Stimulated activated CD8-positive, alpha-beta memory T cell treated with anti-CD3 and anti-CD28 coated beads, Interleukin-12 subunit alpha, Interleukin-12 subunit beta, amount 100 ng/mL, for 24 hours (primary cell): ENCODE data around the gene CDCA7L.

ENCODE experiments used
- DNase-seq: peaks from one replicate; pipeline ENCODE4 v3.0.0-alpha.2; 2020; ENCODE audit errors: extremely low read depth

CDCA7L gene, protein sequence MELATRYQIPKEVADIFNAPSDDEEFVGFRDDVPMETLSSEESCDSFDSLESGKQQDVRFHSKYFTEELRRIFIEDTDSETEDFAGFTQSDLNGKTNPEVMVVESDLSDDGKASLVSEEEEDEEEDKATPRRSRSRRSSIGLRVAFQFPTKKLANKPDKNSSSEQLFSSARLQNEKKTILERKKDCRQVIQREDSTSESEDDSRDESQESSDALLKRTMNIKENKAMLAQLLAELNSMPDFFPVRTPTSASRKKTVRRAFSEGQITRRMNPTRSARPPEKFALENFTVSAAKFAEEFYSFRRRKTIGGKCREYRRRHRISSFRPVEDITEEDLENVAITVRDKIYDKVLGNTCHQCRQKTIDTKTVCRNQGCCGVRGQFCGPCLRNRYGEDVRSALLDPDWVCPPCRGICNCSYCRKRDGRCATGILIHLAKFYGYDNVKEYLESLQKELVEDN

DNA sequence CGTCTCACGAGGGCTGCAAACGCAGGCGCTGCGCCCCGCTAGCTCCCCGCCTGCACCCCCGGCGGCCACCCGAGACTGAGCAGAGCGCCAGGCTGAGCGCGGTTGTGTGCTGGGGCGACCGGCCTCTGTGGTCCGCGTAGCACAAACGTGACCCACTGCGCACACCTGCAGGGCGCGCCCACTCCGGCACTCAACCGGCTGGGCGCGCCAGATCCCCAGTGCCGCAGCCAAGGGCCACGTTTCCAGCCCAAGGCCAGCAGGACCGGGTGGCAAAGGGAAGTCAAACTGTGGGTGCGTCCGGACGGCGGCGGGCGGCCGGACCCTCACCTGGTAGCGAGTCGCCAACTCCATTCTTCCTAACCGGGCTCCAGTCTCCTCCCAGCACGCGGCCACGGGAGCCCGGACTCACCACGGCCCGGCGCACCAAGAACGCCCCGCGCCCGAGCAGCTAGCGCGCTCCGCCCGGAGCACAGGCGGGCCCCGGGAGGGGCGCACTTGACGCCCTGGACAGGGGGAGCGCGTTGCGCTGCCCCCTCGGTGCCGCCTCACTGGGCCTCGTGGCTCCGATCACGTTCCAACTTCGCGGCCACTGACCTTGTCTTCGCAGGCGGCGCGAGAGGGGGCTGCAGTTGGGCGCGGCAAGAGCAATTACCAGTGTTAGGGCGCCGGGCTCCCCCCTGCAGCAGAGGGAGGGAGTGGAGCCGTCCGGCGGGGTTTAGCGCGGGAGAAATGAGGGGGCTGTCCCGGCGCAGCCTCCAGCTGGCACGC lies at the start of gene CDCA7L:
Gene CDCA7L (minus strand): TSS at position 446 of the 768 bp plus-strand sequence. CDS start 95 bp downstream, at position 351.
- DNase-seq = peak; percentile 36

- DNase-seq = no peak
Measured at GRCh38 chr7:21986096-21986495, 40.4 kb upstream of the CDCA7L start.

DNA sequence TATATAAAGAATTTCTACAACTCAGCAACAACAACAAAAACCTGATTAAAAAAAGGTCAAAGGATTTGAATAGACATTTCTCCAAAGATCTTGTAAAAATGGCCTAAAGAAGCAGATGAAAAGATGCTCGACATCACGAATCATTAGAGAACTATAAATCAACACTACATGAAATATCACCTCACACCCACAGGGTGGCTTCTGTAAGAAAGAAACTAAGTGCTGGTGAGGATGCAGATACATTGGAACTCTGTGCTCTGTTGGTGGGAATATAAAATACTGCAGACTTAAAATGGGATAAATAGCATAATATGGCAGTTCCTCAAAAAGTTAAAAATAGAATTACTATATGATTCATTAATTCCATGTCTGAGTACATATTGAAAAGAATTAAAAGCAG lies 38.3 kb upstream of the CDCA7L start:
- no peak for DNase-seq

- no peak for DNase-seq
Measured at GRCh38 chr7:21983056-21983455, 37.4 kb upstream of the CDCA7L start.

- DNase-seq = no peak
Measured at GRCh38 chr7:21981524-21981923, 35.8 kb upstream of the CDCA7L start.

GRCh38 chr7:21980926-21981500 lies 35.3 kb upstream of the CDCA7L start:
- DNase-seq = no peak

DNA sequence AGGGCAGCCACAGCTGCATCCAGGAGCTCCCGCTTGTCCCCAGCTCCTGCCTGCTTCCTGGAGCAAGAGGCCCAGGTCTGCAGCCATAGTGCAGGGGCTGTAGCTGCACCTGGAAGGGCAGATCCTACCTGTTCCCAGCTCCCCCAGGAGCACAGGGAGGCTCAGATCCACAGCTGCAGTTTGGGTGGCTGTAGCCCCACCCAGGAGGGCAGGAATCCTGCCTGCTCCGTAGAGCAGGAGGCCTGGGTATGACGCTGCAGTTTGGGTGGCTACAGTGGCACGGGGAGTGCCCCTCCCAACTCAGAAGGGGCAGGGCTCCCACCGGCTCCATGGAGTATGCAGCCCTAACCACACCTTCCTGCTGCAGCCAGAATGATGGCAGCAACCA lies 26.7 kb upstream of the CDCA7L start:
- no peak for DNase-seq

GRCh38 chr7:21971780-21972396 lies 26.2 kb upstream of the CDCA7L start:
- DNase-seq = no peak

GRCh38 chr7:21969822-21970221 lies 24.1 kb upstream of the CDCA7L start:
- no peak for DNase-seq

- no peak for DNase-seq
Measured at GRCh38 chr7:21967598-21968003, 21.9 kb upstream of the CDCA7L start.

GRCh38 chr7:21966271-21966670 lies 20.6 kb upstream of the CDCA7L start:
- no peak for DNase-seq

GRCh38 chr7:21965291-21965690 lies 19.6 kb upstream of the CDCA7L start:
- no peak for DNase-seq

- no peak for DNase-seq
Measured at GRCh38 chr7:21962677-21963076, 17.0 kb upstream of the CDCA7L start.

- DNase-seq = no peak
Measured at GRCh38 chr7:21960922-21961321, 15.2 kb upstream of the CDCA7L start.

DNA sequence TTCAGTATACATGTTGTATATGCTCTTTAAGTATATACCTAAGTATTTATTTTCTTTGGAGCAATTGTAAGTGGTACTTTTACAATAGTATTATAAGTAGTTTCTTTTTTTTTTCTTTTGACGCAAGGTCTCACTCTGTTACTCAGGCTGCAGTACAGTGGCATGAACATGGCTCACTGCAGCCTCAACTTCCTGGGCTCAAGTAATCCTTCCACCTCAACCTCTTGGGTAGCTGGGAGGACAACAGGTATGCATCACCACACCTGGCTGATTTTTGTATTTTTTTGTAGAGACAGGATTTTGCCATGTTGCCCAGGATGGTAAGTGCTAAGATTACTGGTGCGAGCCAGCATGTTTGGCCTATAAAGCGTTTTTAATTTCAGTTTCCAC lies 13.7 kb upstream of the CDCA7L start:
- DNase-seq = no peak

DNA sequence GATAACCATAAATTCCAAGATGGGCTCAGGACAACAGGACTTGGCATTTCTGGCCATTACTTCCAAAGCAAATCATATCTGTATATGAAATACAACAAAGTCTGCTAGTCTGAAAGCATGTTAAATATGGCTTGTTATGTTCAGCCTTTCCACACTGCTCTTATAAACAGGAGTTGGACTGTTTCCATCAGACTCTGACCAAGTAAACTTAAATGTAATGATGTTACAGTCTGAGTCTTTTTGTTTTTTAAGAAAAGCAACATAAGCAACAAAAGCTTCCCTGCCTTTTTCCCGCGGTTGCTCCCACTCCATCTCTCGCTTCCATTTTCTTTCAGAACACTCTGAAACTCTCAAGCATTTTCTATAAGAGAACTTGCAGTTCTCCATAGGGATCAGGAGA lies 8.1 kb upstream of the CDCA7L start:
- DNase-seq = no peak

- no peak for DNase-seq
Measured at GRCh38 chr7:21948887-21949540, 3.3 kb upstream of the CDCA7L start.

DNA sequence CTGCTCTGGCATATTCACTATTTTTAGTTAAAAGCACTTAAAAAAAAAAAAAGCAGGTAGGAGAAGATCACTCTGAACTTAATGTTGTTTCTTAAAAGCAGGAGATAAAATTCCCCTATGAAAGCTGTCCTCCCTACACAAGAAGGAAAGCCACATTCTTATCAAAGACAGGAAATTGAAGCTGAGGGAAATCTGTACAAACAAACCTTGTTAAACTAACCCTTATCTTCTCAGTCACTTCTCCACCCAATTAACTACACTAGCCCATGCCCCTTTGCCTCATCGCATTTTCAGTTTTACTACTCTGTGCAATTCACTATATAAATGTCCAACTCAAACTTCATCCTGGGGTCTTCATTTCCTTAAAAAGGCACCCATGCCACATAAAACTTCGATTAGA lies 2.7 kb upstream of the CDCA7L start:
- no peak for DNase-seq

DNA sequence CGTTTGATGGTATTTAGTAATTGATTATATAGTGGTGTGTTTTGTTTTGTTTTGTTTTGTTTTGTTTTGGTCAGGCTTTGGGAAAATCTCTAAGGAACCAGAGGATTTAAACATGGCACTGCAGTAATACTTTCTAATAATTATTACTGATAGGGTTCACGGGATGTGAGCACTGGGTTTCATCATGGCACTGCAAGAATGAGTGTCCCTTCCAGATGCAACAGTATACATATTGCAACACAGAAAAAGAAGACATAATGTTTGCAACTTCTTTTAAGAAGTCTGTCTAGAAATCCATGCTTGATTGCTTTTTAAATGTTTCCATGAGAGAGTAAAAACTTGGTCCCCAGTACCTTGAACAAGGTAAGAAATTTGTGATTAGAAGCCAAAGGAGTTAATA lies 2.2 kb upstream of the CDCA7L start:
- no peak for DNase-seq

DNA sequence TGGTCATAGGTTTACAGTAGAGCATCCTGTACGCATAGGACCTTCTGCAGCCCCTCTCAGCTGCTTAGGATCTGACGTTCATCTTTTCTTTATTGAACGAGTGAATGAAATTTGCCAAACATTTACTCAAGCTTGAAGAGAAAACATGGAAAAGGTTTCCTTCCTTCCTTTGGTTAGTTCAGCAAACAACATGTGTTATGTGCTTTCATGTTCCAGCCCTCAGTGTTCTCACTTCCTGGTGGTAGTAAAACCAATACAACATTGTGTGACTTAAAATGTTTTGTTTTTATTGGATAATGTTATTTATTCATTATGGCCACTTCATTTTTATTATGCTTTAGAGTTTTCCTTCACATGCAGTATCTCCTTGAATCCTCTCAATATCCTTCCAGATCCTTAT lies 1.4 kb upstream of the CDCA7L start:
- DNase-seq = no peak

DNA sequence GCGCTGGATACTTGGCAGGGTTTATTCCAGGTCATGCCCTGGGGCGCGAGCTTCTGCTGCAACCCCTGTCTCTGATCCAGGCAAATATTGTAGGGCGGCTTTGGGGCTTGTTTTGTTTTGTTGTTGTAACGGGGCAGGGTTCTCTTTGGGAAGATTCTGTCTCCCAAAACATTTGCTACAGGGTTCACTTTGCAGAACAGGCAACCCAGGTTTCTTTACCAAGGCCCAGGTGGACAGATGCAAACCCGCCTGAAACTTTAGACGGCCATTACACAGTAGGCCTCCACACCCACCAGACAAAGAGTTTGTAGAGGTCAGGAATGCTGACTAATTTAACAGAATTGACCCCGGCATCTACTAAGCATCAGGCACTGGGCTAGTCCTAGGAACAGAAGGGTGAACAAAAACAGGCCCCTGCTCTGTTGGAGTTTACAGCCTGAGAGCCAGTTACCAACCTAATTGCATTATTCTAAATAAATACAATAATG lies 567 bp upstream of the CDCA7L start:
- no peak for DNase-seq
